Measurements from ENCODE around the gene SPTLC3.

SPTLC3 gene

GRCh38 chr20:12984863-12985262 lies 23.9 kb upstream of the SPTLC3 start:
- DNase-seq = no peak

- no peak for DNase-seq
Observed at GRCh38 chr20:12987261-12987660, 21.5 kb upstream of the SPTLC3 start.

- no peak for DNase-seq
Observed at GRCh38 chr20:12989586-12990115, 19.1 kb upstream of the SPTLC3 start.

GRCh38 chr20:12997128-12997655 lies 11.6 kb upstream of the SPTLC3 start:
- DNase-seq = no peak

GRCh38 chr20:12998046-12998445 lies 10.7 kb upstream of the SPTLC3 start:
- no peak for DNase-seq

GRCh38 chr20:12999201-12999600 lies 9.6 kb upstream of the SPTLC3 start:
- DNase-seq = no peak

- DNase-seq = no peak
Observed at GRCh38 chr20:13002251-13002650, 6.5 kb upstream of the SPTLC3 start.

- DNase-seq = peak in 1 of 4 experiments; percentile 5
Observed at GRCh38 chr20:13006825-13007224, 1.9 kb upstream of the SPTLC3 start.

GRCh38 chr20:13007596-13007995 lies 1.2 kb upstream of the SPTLC3 start:
- no peak for DNase-seq

- peak; percentile 69 to 96 (median 89) for DNase-seq
Observed at GRCh38 chr20:13009682-13010406, 1.1 kb downstream of the SPTLC3 start.

GRCh38 chr20:13012886-13013285 lies 4.1 kb downstream of the SPTLC3 start:
- DNase-seq = peak in 2 of 4 experiments; percentile 7

GRCh38 chr20:13013411-13013810 lies 4.6 kb downstream of the SPTLC3 start:
- no peak for DNase-seq

- DNase-seq = peak in 1 of 4 experiments; percentile 2
Observed at GRCh38 chr20:13017235-13017634, 8.5 kb downstream of the SPTLC3 start.

- no peak for DNase-seq
Observed at GRCh38 chr20:13017883-13018535, 9.2 kb downstream of the SPTLC3 start.

- no peak for DNase-seq
Observed at GRCh38 chr20:13021205-13021970, 12.6 kb downstream of the SPTLC3 start.

GRCh38 chr20:13022401-13023155 lies 13.8 kb downstream of the SPTLC3 start:
- no peak for DNase-seq

GRCh38 chr20:13024596-13024995 lies 15.8 kb downstream of the SPTLC3 start:
- DNase-seq = no peak

- DNase-seq = no peak
Observed at GRCh38 chr20:13025181-13025580, 16.4 kb downstream of the SPTLC3 start.

GRCh38 chr20:13028001-13028400 lies 19.2 kb downstream of the SPTLC3 start:
- no peak for DNase-seq

- DNase-seq = no peak
Observed at GRCh38 chr20:13028673-13029072, 19.9 kb downstream of the SPTLC3 start.

GRCh38 chr20:13029687-13030375 lies 21.1 kb downstream of the SPTLC3 start:
- peak in 1 of 4 experiments; percentile 6 for DNase-seq

GRCh38 chr20:13031751-13032150 lies 23.0 kb downstream of the SPTLC3 start:
- no peak for DNase-seq
